Measurements from ENCODE around the gene SMIM35.

The SMIM35 gene

GRCh38 chr11:118000067-118000849, 86.5 kb downstream of the SMIM35 start:
- DNase-seq: no peak

GRCh38 chr11:117999354-117999993, 87.3 kb downstream of the SMIM35 start:
- DNase-seq: no peak

GRCh38 chr11:117998664-117999353, 88.0 kb downstream of the SMIM35 start:
- no peak for DNase-seq

- DNase-seq: no peak
Measured at GRCh38 chr11:117997823-117998579, 88.8 kb downstream of the SMIM35 start.

- no peak for DNase-seq
Measured at GRCh38 chr11:117997406-117997805, 89.4 kb downstream of the SMIM35 start.

- no peak for DNase-seq
Measured at GRCh38 chr11:117996058-117996457, 90.7 kb downstream of the SMIM35 start.

- no peak for DNase-seq
Measured at GRCh38 chr11:117995472-117995871, 91.3 kb downstream of the SMIM35 start.

- DNase-seq: no peak
Measured at GRCh38 chr11:117993988-117994745, 92.6 kb downstream of the SMIM35 start.

- DNase-seq: no peak
Measured at GRCh38 chr11:117992620-117993019, 94.1 kb downstream of the SMIM35 start.

GRCh38 chr11:117992136-117992535, 94.6 kb downstream of the SMIM35 start:
- DNase-seq: no peak

GRCh38 chr11:117989351-117990102, 97.2 kb downstream of the SMIM35 start:
- DNase-seq: no peak

- no peak for DNase-seq
Measured at GRCh38 chr11:117986981-117987574, 99.7 kb downstream of the SMIM35 start.

GRCh38 chr11:117985953-117986887, 100.5 kb downstream of the SMIM35 start, which contains the start of gene IL10RA:
Gene IL10RA, plus strand, starts transcription at chr11:117986394. Its CDS starts 74 bp downstream, at chr11:117986468.
- DNase-seq: peak; percentile 13 to 45

GRCh38 chr11:117984476-117984875, 102.3 kb downstream of the SMIM35 start:
- no peak for DNase-seq

- DNase-seq: no peak
Measured at GRCh38 chr11:117983163-117983475, 103.6 kb downstream of the SMIM35 start.

GRCh38 chr11:117980720-117981119, 106.0 kb downstream of the SMIM35 start:
- DNase-seq: no peak

- no peak for DNase-seq
Measured at GRCh38 chr11:117980280-117980679, 106.5 kb downstream of the SMIM35 start.

GRCh38 chr11:117979481-117980211, 107.1 kb downstream of the SMIM35 start:
- no peak for DNase-seq

- no peak for DNase-seq
Measured at GRCh38 chr11:117978991-117979390, 107.8 kb downstream of the SMIM35 start.
